Thymus (tissue), 11 donors: Measurements from ENCODE around the gene KLHL3. TPM values are rescaled to one million over a fixed set of nuclear protein-coding genes. Genes with fewer than 3 reads are reported as not detected.

Source experiments
- DNase-seq, 9 donors: peaks; one replicate each; pipeline ENCODE4 v3.0.0-alpha.2; 2013; ENCODE audit warnings: low spot score in 9 of 9, low read depth in 6 of 9, missing footprints in 1 of 9
- H3K27ac ChIP-seq, 2 donors: one replicate each; pipeline ENCODE4 v1.5.1; 2013; ENCODE audit warnings: control low read depth in 1 of 2, low read depth in 1 of 2, low read length in 1 of 2, mild to moderate bottlenecking in 1 of 2, moderate library complexity in 1 of 2
- H3K27me3 ChIP-seq, 2 donors: one replicate each; pipeline ENCODE4 v1.5.1; 2013; ENCODE audit warnings: low read length in 1 of 2; ENCODE audit not compliant: control insufficient read depth in 2 of 2, insufficient read depth in 1 of 2
- H3K36me3 ChIP-seq, 2 donors: one replicate each; pipeline ENCODE4 v1.5.1; 2013; ENCODE audit warnings: low read length in 1 of 2, mild to moderate bottlenecking in 1 of 2, moderate library complexity in 1 of 2; ENCODE audit not compliant: control insufficient read depth in 2 of 2, insufficient read depth in 2 of 2
- H3K4me1 ChIP-seq, 2 donors: one replicate each; pipeline ENCODE4 v1.5.1; 2013; ENCODE audit warnings: low read length in 2 of 2; ENCODE audit not compliant: control insufficient read depth in 2 of 2, insufficient read depth in 2 of 2
- H3K4me3 ChIP-seq, 2 donors: one replicate each; pipeline ENCODE4 v1.5.1; 2013; ENCODE audit warnings: low read length in 2 of 2, control low read depth in 1 of 2, mild to moderate bottlenecking in 1 of 2
- H3K9me3 ChIP-seq, 2 donors: one replicate each; pipeline ENCODE4 v1.5.1; 2013; ENCODE audit warnings: low read length in 1 of 2, mild to moderate bottlenecking in 1 of 2; ENCODE audit not compliant: control insufficient read depth in 2 of 2, insufficient read depth in 1 of 2
- WGBS: extraction: QIAGEN DNeasy Blood & Tissue Kit; methylation state at CpG from one replicate; pipeline ENCODE4 v1.1.7; 2013; 5-methylcytosine and 5-hydroxymethylcytosine counted together
- polyA plus RNA-seq: library from polyadenylated mRNA; stranded (reverse); fragments of 200-250 nt; gene quantifications from one replicate; pipeline ENCODE4 v1.2.3, GENCODE V29; 2013
- total RNA-seq: library from RNA; stranded (reverse); fragments of 120-200 nt; gene quantifications from one replicate; pipeline ENCODE4 v1.2.4, GENCODE V29; 2013
- donor health status: healthy.

Gene KLHL3
- total and polyA plus RNA-seq, 2 donors, result 5.0 to 5.8 TPM

DNA sequence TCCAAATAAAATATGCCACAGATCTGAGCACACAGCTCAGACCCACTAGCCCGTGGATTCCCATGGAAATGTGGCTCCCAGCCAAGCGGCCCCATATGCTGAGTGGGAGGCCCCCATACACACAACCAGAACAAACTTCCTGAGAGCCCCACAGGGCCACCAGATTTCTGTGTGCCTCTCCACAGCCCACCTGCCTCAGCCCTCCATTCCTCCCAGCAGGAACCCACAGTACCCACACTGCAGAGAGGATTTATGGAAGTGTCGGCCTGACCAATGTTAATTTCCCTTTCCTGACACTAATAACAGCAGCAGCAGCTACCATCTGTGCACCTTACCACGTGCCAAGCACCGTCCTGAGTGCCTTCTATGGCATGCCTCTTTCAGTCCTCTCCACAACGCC lies 137.5 kb downstream of the KLHL3 start:
- H3K27me3 ChIP-seq, result peaks cover 0 to 11% of the 10 kb centered on the region in 2 donors
- no peak for DNase-seq
- WGBS, result 10% methylated on average over 6 of the region's 6 CpGs
- H3K27ac ChIP-seq, result no peak overlapping the region
- no peaks in the 10 kb centered on the region for H3K4me1 ChIP-seq
- H3K36me3 ChIP-seq, result no peaks in the 10 kb centered on the region
- no peaks in the 10 kb centered on the region for H3K9me3 ChIP-seq
- no peak overlapping the region for H3K4me3 ChIP-seq

DNA sequence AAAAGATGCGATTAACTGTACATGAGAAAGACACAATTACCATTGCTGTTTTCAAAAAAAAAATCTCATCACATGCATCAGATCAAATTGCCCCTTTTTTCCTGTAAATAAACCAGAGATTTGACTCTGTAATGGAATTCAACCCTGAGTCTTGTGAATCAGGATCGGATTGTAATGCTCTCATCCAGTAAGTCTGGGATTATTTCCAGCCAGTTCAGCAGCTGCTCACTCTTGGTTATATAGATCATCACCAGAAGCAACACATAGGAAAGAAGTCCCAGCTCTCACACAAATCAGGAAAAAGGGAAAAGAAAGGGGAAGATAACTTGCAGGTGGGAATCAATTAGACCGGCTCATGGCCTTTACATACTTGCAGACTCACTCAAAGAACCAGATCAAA lies 138.9 kb downstream of the KLHL3 start:
- no peak for DNase-seq
- Histone ChIP-seq H3K36me3 (no peaks in the 10 kb centered on the region), H3K27me3 (peaks cover 0 to 11% of the 10 kb centered on the region in 2 donors), H3K4me1 (no peaks in the 10 kb centered on the region), H3K4me3 (no peak overlapping the region), H3K27ac (no peak overlapping the region), H3K9me3 (no peaks in the 10 kb centered on the region)
- 94% methylated on average over 3 of the region's 3 CpGs for WGBS

DNA sequence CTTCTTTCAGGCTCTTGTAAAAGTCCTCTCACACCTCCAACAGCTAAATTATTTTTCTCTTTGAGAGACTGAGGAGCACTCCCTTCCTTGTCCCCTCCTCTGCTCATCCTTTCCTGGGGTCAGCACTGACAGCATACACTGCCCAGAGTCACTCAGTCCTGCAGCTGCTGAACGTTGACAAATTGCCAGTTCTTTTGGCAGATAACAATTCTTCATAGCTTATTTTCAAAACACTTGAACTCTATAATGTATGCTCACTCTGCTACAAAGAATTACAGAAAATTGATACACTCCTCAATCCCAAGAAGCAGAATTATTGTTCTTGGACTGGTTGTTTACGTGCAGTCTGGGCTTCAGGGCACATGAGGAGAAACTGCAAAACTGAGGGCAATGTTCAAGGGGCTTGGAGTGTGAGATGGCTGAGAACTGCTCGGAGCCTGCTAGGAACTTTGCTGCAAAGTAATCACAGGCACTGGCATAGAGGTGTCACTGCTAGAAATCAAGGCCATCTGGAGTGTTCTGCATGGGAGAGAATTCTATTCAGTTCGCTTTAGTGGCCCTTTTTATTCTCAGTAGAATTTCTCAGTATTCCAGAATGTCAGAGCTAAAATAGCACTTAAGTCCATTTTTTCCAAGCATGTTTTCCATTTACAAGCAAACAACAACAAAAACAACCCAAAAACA lies 140.4 kb downstream of the KLHL3 start:
- 75% methylated on average over 4 of the region's 4 CpGs for WGBS
- no peak overlapping the region for H3K27ac ChIP-seq
- no peak for DNase-seq
- peaks cover 0 to 11% of the 10 kb centered on the region in 2 donors for H3K27me3 ChIP-seq
- no peaks in the 10 kb centered on the region for H3K36me3 ChIP-seq
- no peaks in the 10 kb centered on the region for H3K4me1 ChIP-seq
- no peaks in the 10 kb centered on the region for H3K9me3 ChIP-seq
- H3K4me3 ChIP-seq, result no peak overlapping the region

DNA sequence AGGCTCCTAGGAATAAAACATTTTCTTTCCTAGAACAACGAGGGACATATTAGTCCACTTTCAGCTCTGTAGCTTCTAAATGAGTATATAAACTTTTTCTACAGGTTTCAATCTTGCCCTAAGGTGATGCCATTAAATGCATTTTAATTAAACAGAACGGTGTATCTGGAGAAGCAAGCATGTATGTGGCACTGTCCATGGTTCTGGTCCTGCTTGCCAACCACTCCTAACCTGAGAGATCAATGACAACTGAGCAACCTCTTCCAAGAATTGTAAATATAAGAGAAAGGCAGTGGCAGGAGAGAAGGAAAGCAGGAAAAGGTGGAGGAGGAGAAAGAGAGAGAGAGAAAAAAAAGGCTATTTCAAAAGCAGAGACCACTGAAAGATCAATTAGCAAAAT lies 141.2 kb downstream of the KLHL3 start:
- WGBS, result 51% methylated on average over 2 of the region's 2 CpGs
- no peak overlapping the region for H3K27ac ChIP-seq
- H3K4me3 ChIP-seq, result no peak overlapping the region
- H3K27me3 ChIP-seq, result peaks cover 0 to 10% of the 10 kb centered on the region in 2 donors
- H3K9me3 ChIP-seq, result no peaks in the 10 kb centered on the region
- DNase-seq, result no peak
- no peaks in the 10 kb centered on the region for H3K36me3 ChIP-seq
- no peaks in the 10 kb centered on the region for H3K4me1 ChIP-seq

DNA sequence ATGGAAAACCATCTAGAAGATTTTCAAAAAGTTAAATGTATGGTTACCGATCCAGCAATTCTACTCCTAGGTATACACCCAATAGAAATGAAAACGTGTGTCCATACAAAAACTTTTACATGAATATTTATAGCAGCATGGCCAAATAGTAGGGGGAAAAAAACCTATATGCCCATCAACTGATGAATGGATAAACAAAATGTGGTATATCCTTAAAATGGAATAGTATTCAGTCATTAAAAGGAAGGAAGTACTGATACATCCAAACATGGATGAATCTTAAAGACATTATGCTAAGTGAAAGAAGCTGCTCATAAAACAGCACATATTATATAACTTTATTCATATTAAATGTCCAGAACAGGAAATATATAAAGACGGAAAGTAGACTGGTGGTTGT lies 143.6 kb downstream of the KLHL3 start:
- Histone ChIP-seq H3K9me3 (no peaks in the 10 kb centered on the region), H3K27ac (no peak overlapping the region), H3K4me1 (no peaks in the 10 kb centered on the region), H3K36me3 (no peaks in the 10 kb centered on the region), H3K27me3 (no peaks in the 10 kb centered on the region), H3K4me3 (no peak overlapping the region)
- 96% methylated on average over 3 of the region's 3 CpGs for WGBS
- DNase-seq, result no peak

DNA sequence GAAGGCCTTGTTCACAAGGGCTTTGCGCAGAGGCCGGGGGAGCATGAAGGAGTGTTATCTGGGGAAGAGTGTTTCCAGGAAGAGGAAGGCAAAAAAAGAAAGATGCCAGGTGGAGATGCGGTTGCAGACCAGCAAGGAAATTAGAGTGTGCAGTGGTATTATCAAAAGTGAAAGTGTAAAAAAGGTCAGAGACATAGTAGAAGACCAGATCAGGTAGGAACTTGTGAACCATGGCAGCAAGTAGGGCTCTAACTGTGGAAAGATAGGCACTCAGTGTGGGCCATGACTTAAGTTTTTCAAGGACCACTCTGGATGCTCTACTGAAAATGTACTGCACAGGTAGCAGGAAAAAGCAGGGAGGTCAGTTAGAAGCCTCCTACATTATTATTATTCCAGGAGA lies 146.7 kb downstream of the KLHL3 start:
- Histone ChIP-seq H3K36me3 (no peaks in the 10 kb centered on the region), H3K27me3 (no peaks in the 10 kb centered on the region), H3K4me3 (no peak overlapping the region), H3K4me1 (no peaks in the 10 kb centered on the region), H3K9me3 (no peaks in the 10 kb centered on the region), H3K27ac (no peak overlapping the region)
- 48% methylated on average over 3 of the region's 3 CpGs for WGBS
- no peak for DNase-seq

DNA sequence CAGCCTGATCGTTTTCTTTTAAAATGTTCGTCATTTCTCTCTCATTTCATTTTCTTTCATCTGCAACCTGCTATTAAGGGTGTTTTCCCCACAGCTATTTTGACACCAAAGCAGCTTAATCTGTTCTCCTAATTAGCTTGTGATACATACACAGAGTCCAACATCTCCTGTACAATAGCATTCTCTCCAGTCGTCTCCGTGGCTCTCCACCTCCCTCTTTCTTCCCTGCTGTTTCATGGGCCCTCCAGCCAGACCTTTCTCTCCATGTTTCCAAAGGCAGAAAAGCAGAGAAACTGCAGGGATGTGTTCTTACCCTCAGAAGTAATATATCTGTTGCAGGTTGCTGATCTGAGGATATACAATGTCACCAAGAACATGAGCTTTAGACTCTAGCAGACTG lies 148.0 kb downstream of the KLHL3 start:
- H3K9me3 ChIP-seq, result no peaks in the 10 kb centered on the region
- H3K36me3 ChIP-seq, result no peaks in the 10 kb centered on the region
- H3K27ac ChIP-seq, result no peak overlapping the region
- no peaks in the 10 kb centered on the region for H3K4me1 ChIP-seq
- WGBS, result 94% methylated on average over 4 of the region's 4 CpGs
- no peak overlapping the region for H3K4me3 ChIP-seq
- H3K27me3 ChIP-seq, result peaks cover 0 to 5% of the 10 kb centered on the region in 2 donors
- no peak for DNase-seq

DNA sequence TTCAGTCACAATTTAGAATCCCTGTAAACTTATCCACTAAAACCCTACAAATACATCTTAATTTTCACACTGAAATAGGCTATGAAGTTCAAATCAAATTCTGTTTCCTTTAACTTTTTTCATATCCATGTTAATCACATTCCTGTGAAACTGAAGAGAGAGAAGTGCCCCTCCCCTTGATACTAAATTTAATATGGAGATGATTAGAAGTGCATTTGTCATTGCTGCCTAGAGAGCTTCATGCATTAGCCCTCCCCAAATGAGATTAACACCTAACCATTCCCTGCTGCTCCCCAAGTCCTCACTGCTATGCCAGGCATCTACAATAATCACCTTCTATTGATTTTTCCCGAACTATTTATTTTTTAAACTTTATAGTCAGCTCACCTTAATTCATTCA lies 151.6 kb downstream of the KLHL3 start:
- H3K27me3 ChIP-seq, result peaks cover 0 to 8% of the 10 kb centered on the region in 2 donors
- H3K4me1 ChIP-seq, result no peaks in the 10 kb centered on the region
- H3K9me3 ChIP-seq, result no peaks in the 10 kb centered on the region
- no peak overlapping the region for H3K4me3 ChIP-seq
- H3K27ac ChIP-seq, result no peak overlapping the region
- H3K36me3 ChIP-seq, result no peaks in the 10 kb centered on the region
- DNase-seq, result no peak
- WGBS, result 90% methylated on average over 1 of the region's 1 CpG

DNA sequence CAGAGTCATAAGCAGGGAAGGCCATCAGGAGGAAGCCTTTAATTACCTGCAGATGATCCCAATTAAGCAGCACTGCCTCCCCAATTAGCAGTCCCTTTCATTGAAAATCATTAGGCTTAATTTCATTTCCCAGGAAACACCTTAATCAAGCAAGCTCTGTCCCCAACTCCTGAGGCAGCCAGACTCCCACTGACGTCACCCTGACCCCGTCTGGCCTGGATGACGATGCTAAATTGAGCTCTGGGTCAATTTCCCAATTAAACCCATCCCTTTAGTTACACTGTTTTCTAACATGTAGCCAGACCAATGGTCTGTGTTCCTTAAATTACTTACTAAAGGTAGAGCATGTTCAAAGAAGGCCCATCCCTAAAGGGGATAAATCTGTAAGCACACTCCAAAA lies 152.8 kb downstream of the KLHL3 start:
- DNase-seq, result no peak
- Histone ChIP-seq H3K4me1 (no peaks in the 10 kb centered on the region), H3K27ac (no peak overlapping the region), H3K27me3 (peaks cover 0 to 8% of the 10 kb centered on the region in 2 donors), H3K36me3 (no peaks in the 10 kb centered on the region), H3K9me3 (no peaks in the 10 kb centered on the region), H3K4me3 (no peak overlapping the region)
- 93% methylated on average over 3 of the region's 3 CpGs for WGBS
